ENCODE data around the gene MAP3K3. TPM values are rescaled to one million over a fixed set of nuclear protein-coding genes. Genes with fewer than 3 reads are reported as not detected.

MAP3K3 gene
- total RNA-seq, 2 experiments from 2014 or later: 75.8 to 78.1 TPM

GRCh38 chr17:63704836-63705235 lies 82.6 kb downstream of the MAP3K3 start:
- no peaks in the 10 kb centered on the region for H3K27me3 Mint-ChIP-seq
- ChIA-PET POLR2A (interaction anchor here (1.0 to 18.5 kb wide), 8 partner anchors 5 to 138 kb away, joined by 4 to 844 read pairs (median 4); partner anchors contain the start of genes CCDC47, DDX42, LIMD2 and SMARCD2), CTCF (no interaction called here)
- Histone ChIP-seq H3K4me1 (ENCODE audit: insufficient read depth, low read length) (peaks cover 91% of the 10 kb centered on the region), H3K27me3 (ENCODE audit: control insufficient read depth in 1 of 2, insufficient read depth in 2 of 2, low read length in 2 of 2) (no peaks in the 10 kb centered on the region), H3K27ac (ENCODE audit: low read depth in 1 of 2, low read length in 2 of 2) (no peak overlapping the region), H3K4me3 (ENCODE audit: low read length) (no peak overlapping the region), H3K9me3 (ENCODE audit: control insufficient read depth in 1 of 2, insufficient read depth in 1 of 2, low read length in 2 of 2) (no peaks in the 10 kb centered on the region), H3K36me3 (ENCODE audit: insufficient read depth, low read length) (peaks cover 11% of the 10 kb centered on the region)
- H3K36me3 Mint-ChIP-seq (ENCODE audit: low read depth): peaks cover 46% of the 10 kb centered on the region
- peaks cover 86% of the 10 kb centered on the region for H3K4me1 Mint-ChIP-seq (ENCODE audit: low read depth)
- no peak for DNase-seq
- H3K4me3 Mint-ChIP-seq: peak overlapping the region; percentile 79
- H3K27ac Mint-ChIP-seq: peak overlapping the region; percentile 100
- ATAC-seq (ENCODE audit: poor library complexity): no peak
- intact Hi-C loops (cut with DNase I, micrococcal nuclease): loop anchor here in 1 of 2 experiments (5.0 kb wide), 1 partner anchor 802 kb away; the partner anchor contains the start of genes CEP95 and DDX5
- TF ChIP-seq CTCF (IDR thresholded peaks at IDR 0.05): no peak
- no peaks in the 10 kb centered on the region for H3K9me3 Mint-ChIP-seq

- Histone ChIP-seq H3K4me1 (ENCODE audit: insufficient read depth, low read length) (peaks cover 97% of the 10 kb centered on the region), H3K27me3 (ENCODE audit: control insufficient read depth in 1 of 2, insufficient read depth in 2 of 2, low read length in 2 of 2) (no peaks in the 10 kb centered on the region), H3K36me3 (ENCODE audit: insufficient read depth, low read length) (peaks cover 11% of the 10 kb centered on the region), H3K4me3 (ENCODE audit: low read length) (no peak overlapping the region), H3K27ac (ENCODE audit: low read depth in 1 of 2, low read length in 2 of 2) (peak overlapping the region; percentile 69 to 70), H3K9me3 (ENCODE audit: control insufficient read depth in 1 of 2, insufficient read depth in 1 of 2, low read length in 2 of 2) (no peaks in the 10 kb centered on the region)
- POLR2A ChIA-PET: interaction anchor here (0.7 to 18.5 kb wide), 15 partner anchors 7 to 800 kb away, joined by 3 to 844 read pairs (median 4); partner anchors contain the start of genes CCDC47, DDX42, DDX5 and LIMD2
- H3K9me3 Mint-ChIP-seq: no peaks in the 10 kb centered on the region
- H3K4me3 Mint-ChIP-seq: peak overlapping the region; percentile 79
- H3K27me3 Mint-ChIP-seq: no peaks in the 10 kb centered on the region
- peak in 2 of 14 experiments; percentile 14 to 35 for DNase-seq
- intact Hi-C loops (cut with DNase I, micrococcal nuclease): no loop called here
- peaks cover 51% of the 10 kb centered on the region for H3K36me3 Mint-ChIP-seq (ENCODE audit: low read depth)
- CTCF ChIA-PET: interaction anchor here (3.0 kb wide), 1 partner anchor 8 kb away, joined by 21 read pairs; no protein-coding TSS in a partner anchor
- peak overlapping the region; percentile 100 for H3K27ac Mint-ChIP-seq
- no peak for TF ChIP-seq CTCF (IDR thresholded peaks at IDR 0.05)
- H3K4me1 Mint-ChIP-seq (ENCODE audit: low read depth): peaks cover 94% of the 10 kb centered on the region
- no peak for ATAC-seq (ENCODE audit: poor library complexity)
Measured at GRCh38 chr17:63705657-63706056, 83.4 kb downstream of the MAP3K3 start.

DNA sequence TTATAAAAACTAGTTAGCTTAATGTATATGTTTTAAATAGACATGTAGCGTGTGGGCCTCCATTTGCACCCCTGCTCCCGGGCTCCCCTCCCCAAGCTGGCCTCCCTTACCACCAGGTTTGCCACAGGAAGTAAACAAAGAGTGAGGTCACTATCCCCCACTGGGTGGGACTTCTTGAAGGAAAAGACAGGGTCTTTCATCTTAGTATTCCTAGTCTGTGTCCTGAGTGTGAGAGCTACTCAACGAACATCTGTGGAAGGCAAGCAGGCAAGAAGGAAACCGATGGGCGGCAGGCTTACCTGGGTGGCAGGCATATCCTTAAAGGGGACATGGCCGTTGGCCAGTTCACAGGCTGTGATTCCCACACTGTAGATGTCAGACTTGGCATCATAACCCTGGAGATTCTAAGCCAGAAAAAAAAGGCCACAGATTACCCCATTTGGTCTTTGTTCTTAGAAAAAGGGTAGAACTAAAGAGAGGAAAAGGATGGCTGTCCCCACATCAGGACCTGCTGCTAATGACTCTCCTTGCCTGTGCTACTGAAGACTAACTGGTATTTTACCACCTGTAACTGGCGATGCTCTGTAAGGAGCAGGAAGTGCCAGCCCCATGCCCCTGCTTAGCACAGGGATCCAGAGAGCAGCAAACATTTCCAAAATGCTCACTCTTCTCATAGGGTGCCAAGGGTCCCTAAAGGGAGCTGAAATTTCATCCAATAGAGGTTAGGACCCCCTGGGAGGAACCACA lies 84.3 kb downstream of the MAP3K3 start:
- Histone ChIP-seq H3K27me3 (ENCODE audit: control insufficient read depth in 1 of 2, insufficient read depth in 2 of 2, low read length in 2 of 2) (no peaks in the 10 kb centered on the region), H3K4me3 (ENCODE audit: low read length) (peak overlapping the region; percentile 39), H3K36me3 (ENCODE audit: insufficient read depth, low read length) (peaks cover 11% of the 10 kb centered on the region), H3K27ac (ENCODE audit: low read depth in 1 of 2, low read length in 2 of 2) (peak overlapping the region; percentile 69 to 70), H3K9me3 (ENCODE audit: control insufficient read depth in 1 of 2, insufficient read depth in 1 of 2, low read length in 2 of 2) (no peaks in the 10 kb centered on the region), H3K4me1 (ENCODE audit: insufficient read depth, low read length) (peaks cover 92% of the 10 kb centered on the region)
- H3K4me1 Mint-ChIP-seq (ENCODE audit: low read depth): peaks cover 90% of the 10 kb centered on the region
- ATAC-seq (ENCODE audit: poor library complexity): peak; percentile 6
- intact Hi-C loops (cut with DNase I, micrococcal nuclease): no loop called here
- peak in 4 of 14 experiments; percentile 42 to 67 (median 48) for DNase-seq
- no peaks in the 10 kb centered on the region for H3K27me3 Mint-ChIP-seq
- H3K9me3 Mint-ChIP-seq: no peaks in the 10 kb centered on the region
- ChIA-PET POLR2A (interaction anchor here (0.7 to 18.5 kb wide), 16 partner anchors 8 to 799 kb away, joined by 3 to 844 read pairs (median 4); partner anchors contain the start of genes CCDC47, DDX42, DDX5 and LIMD2), CTCF (interaction anchor here (3.0 kb wide), 1 partner anchor 9 kb away, joined by 21 read pairs; no protein-coding TSS in a partner anchor)
- peak overlapping the region; percentile 100 for H3K27ac Mint-ChIP-seq
- peaks cover 44% of the 10 kb centered on the region for H3K36me3 Mint-ChIP-seq (ENCODE audit: low read depth)
- TF ChIP-seq CTCF (IDR thresholded peaks at IDR 0.05): no peak
- peak overlapping the region; percentile 75 for H3K4me3 Mint-ChIP-seq

Measured in CD4-positive, alpha-beta T cell (primary cell).